Mononuclear cell (primary cell): ENCODE measurements around the gene ADGRF1. TPM values are rescaled to one million over a fixed set of nuclear protein-coding genes. Genes with fewer than 3 reads are reported as not detected.

Experiments
- H3K27me3 ChIP-seq: 2 replicates; pipeline ENCODE4 v1.6.0; 2011; ENCODE audit warnings: low read length, control low read depth; ENCODE audit not compliant: insufficient read depth
- H3K4me1 ChIP-seq: 2 replicates; pipeline ENCODE4 v1.5.1; 2011; ENCODE audit warnings: mild to moderate bottlenecking, low read length, control low read depth; ENCODE audit not compliant: insufficient read depth
- H3K4me3 ChIP-seq: 2 replicates; pipeline ENCODE4 v1.5.1; 2011; ENCODE audit warnings: mild to moderate bottlenecking, low read length, moderate library complexity
- H3K9me3 ChIP-seq: 2 replicates; pipeline ENCODE4 v1.5.1; 2011; ENCODE audit warnings: low read depth, mild to moderate bottlenecking, control low read depth, low read length
- total RNA-seq: library from RNA; depleted of rRNA; stranded (reverse); fragments of >200 nt; gene quantifications from one replicate; pipeline ENCODE4 v1.2.3, GENCODE V29; 2012

The ADGRF1 gene
- total RNA-seq, 1 donor: 0.10 TPM

- Histone ChIP-seq H3K27me3 (no peaks in the 10 kb centered on the region), H3K4me3 (no peak overlapping the region), H3K9me3 (no peaks in the 10 kb centered on the region), H3K4me1 (peaks cover 7% of the 10 kb centered on the region)
Observed at GRCh38 chr6:46989398-46989797, 52.7 kb downstream of the ADGRF1 start.

DNA sequence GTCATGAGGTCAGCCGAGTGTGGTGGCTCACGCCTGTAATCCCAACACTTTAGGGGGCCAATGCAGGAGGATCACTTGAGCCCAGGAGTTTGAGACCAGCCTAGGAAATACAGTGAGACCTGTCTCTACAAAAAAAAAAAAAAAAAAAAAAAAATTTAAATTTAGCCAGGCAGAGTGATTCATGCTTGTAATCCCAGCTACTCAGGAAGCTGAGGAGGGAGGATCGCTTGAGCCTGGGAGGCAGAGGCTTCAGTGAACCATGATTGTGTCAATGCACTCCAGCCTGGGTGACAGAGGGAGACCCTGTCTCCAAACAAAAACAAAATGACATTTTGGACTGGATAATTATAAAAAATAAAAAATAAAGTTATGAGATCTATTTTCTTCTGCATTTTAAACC is 56.2 kb downstream of the ADGRF1 start:
- Histone ChIP-seq H3K4me3 (no peak overlapping the region), H3K27me3 (no peaks in the 10 kb centered on the region), H3K9me3 (no peaks in the 10 kb centered on the region), H3K4me1 (peaks cover 7% of the 10 kb centered on the region)

- Histone ChIP-seq H3K4me3 (no peak overlapping the region), H3K27me3 (no peaks in the 10 kb centered on the region), H3K4me1 (peaks cover 7% of the 10 kb centered on the region), H3K9me3 (no peaks in the 10 kb centered on the region)
Observed at GRCh38 chr6:46983007-46983411, 59.1 kb downstream of the ADGRF1 start.

GRCh38 chr6:46979206-46979605 is 62.9 kb downstream of the ADGRF1 start:
- Histone ChIP-seq H3K27me3 (no peaks in the 10 kb centered on the region), H3K4me3 (no peak overlapping the region), H3K9me3 (no peaks in the 10 kb centered on the region), H3K4me1 (no peaks in the 10 kb centered on the region)

- Histone ChIP-seq H3K4me3 (no peak overlapping the region), H3K9me3 (no peaks in the 10 kb centered on the region), H3K27me3 (no peaks in the 10 kb centered on the region), H3K4me1 (no peaks in the 10 kb centered on the region)
Observed at GRCh38 chr6:46974786-46975185, 67.3 kb downstream of the ADGRF1 start.

GRCh38 chr6:46973029-46973428 is 69.1 kb downstream of the ADGRF1 start:
- Histone ChIP-seq H3K9me3 (no peaks in the 10 kb centered on the region), H3K27me3 (no peaks in the 10 kb centered on the region), H3K4me3 (no peak overlapping the region), H3K4me1 (no peaks in the 10 kb centered on the region)

DNA sequence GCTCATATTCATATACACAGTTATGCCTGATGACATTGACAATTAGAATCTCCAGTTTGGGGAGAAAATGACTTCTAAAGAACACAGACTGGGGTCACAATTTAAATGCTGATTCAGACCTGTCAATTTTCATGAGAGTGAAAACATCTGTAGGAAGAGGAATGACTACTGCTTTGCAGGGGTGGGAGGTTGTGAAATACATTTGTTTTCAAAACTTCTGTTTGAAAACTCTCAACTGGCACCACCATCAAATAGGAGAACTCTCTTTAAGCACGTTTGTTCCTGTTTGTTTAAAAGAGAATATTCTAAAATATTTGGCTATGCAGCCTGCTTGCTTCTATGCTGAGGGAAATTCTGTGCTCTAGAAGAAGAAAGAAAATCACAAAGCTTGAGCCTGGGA is 69.6 kb downstream of the ADGRF1 start:
- H3K4me1 ChIP-seq: no peaks in the 10 kb centered on the region
- no peaks in the 10 kb centered on the region for H3K27me3 ChIP-seq
- no peaks in the 10 kb centered on the region for H3K9me3 ChIP-seq
- H3K4me3 ChIP-seq: no peak overlapping the region

- Histone ChIP-seq H3K9me3 (no peaks in the 10 kb centered on the region), H3K4me3 (no peak overlapping the region), H3K27me3 (no peaks in the 10 kb centered on the region), H3K4me1 (no peaks in the 10 kb centered on the region)
Observed at GRCh38 chr6:46969206-46969605, 72.9 kb downstream of the ADGRF1 start.

GRCh38 chr6:46967826-46968349 is 74.2 kb downstream of the ADGRF1 start:
- Histone ChIP-seq H3K4me1 (no peaks in the 10 kb centered on the region), H3K27me3 (no peaks in the 10 kb centered on the region), H3K4me3 (no peak overlapping the region), H3K9me3 (no peaks in the 10 kb centered on the region)

- Histone ChIP-seq H3K4me1 (peaks cover 9% of the 10 kb centered on the region), H3K27me3 (no peaks in the 10 kb centered on the region), H3K9me3 (no peaks in the 10 kb centered on the region), H3K4me3 (no peak overlapping the region)
Observed at GRCh38 chr6:46964716-46965519, 77.2 kb downstream of the ADGRF1 start.

- H3K9me3 ChIP-seq: no peaks in the 10 kb centered on the region
- H3K4me1 ChIP-seq: peaks cover 9% of the 10 kb centered on the region
- H3K4me3 ChIP-seq: no peak overlapping the region
- no peaks in the 10 kb centered on the region for H3K27me3 ChIP-seq
Observed at GRCh38 chr6:46963626-46964025, 78.5 kb downstream of the ADGRF1 start.

DNA sequence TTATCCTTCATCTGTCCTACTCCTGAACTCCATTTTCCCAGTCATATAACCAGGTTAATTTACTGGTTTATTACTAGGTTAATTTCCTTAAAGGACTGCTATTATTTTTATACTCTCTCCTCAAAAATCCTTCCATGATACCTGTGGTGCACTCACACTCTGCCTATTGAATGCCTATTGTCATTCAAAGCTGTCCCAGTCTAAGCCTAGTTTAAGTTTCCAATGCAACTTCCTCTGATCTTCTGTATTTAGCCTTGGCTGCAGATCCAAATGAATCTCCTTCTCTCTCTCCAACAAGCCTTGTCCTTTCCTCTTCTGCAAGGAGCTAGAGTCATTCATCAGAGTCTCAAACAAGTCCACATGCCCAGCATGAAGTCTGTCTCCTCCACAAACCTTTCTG is 79.1 kb downstream of the ADGRF1 start:
- peaks cover 9% of the 10 kb centered on the region for H3K4me1 ChIP-seq
- no peaks in the 10 kb centered on the region for H3K9me3 ChIP-seq
- H3K4me3 ChIP-seq: no peak overlapping the region
- H3K27me3 ChIP-seq: no peaks in the 10 kb centered on the region

- Histone ChIP-seq H3K4me1 (peaks cover 9% of the 10 kb centered on the region), H3K4me3 (no peak overlapping the region), H3K9me3 (no peaks in the 10 kb centered on the region), H3K27me3 (no peaks in the 10 kb centered on the region)
Observed at GRCh38 chr6:46961711-46962110, 80.4 kb downstream of the ADGRF1 start.

DNA sequence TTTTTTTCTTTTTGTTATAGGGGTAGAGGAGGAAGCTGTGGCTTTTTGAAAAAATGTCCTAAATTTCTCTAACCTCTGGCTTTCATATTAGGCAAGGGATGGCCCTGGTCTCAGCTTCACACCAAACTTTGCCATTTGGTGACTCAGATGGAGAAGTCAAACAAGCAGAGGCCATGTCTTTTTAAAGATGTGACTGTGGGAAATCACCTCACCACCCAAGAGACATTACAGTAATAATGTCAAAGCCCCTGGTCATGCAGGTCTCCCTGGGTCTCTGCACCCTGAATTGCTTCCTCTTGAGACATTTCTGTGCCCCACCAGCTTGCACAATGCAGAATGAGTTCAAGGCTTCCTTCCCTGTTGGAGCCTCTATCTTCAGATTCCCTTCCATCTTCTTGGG is 80.9 kb downstream of the ADGRF1 start:
- no peaks in the 10 kb centered on the region for H3K27me3 ChIP-seq
- no peak overlapping the region for H3K4me3 ChIP-seq
- H3K4me1 ChIP-seq: peaks cover 9% of the 10 kb centered on the region
- H3K9me3 ChIP-seq: no peaks in the 10 kb centered on the region

DNA sequence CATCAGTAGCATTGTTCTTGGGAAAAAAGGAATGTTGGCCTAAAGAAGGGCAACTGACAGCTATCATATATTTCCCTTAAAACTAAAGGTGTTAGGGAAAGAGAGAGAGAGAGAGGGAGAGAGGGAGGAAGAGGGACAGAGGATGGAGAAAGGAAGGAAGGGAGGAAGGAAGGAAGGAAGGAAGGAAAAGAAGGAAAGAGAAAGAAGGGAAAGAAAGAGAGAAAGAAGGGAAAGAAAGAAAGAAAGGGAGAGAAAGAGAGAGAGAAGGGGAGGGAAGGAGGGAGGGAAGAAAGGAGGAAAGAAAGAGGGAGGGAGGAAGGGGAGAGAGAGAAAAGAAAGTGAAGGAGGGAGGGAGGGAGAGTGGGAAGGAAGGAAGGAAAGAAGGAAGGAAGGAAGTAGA is 82.7 kb downstream of the ADGRF1 start:
- Histone ChIP-seq H3K9me3 (no peaks in the 10 kb centered on the region), H3K4me1 (peaks cover 9% of the 10 kb centered on the region), H3K4me3 (no peak overlapping the region), H3K27me3 (no peaks in the 10 kb centered on the region)

- H3K4me1 ChIP-seq: peaks cover 2% of the 10 kb centered on the region
- H3K4me3 ChIP-seq: no peak overlapping the region
- no peaks in the 10 kb centered on the region for H3K27me3 ChIP-seq
- H3K9me3 ChIP-seq: no peaks in the 10 kb centered on the region
Observed at GRCh38 chr6:46956409-46956808, 85.7 kb downstream of the ADGRF1 start.
